Measurements from ENCODE around the gene OAS2.
"Not testable (repeated sequence)": the region's sequence is repeated elsewhere in the genome, so short reads cannot be mapped to it uniquely, and the experiment has no call there.

The OAS2 gene

GRCh38 chr12:112948806-112949205 is 29.5 kb upstream of the OAS2 start:
- no peaks in the 10 kb centered on the region for H3K9me3 ChIP-seq (ENCODE audit: insufficient read depth, low read depth, low read length)
- no peaks in the 10 kb centered on the region for H3F3A ChIP-seq (ENCODE audit: low read depth)
- no peaks in the 10 kb centered on the region for H3K27me3 ChIP-seq (ENCODE audit: insufficient read depth, low read length, poor library complexity, severe bottlenecking)
- no peaks in the 10 kb centered on the region for H3K4me1 ChIP-seq (ENCODE audit: insufficient read depth, low read length, poor library complexity, severe bottlenecking)
- H3K4me2 ChIP-seq (ENCODE audit: low read depth, low read length, poor library complexity, severe bottlenecking): no peak overlapping the region
- TF ChIP-seq CTCF (conservative IDR thresholded peaks at IDR 0.05; ENCODE audit: low read length) (no peak), EZH2phosphoT487 (IDR thresholded peaks at IDR 0.05; ENCODE audit: borderline replicate concordance) (no peak)
- H3K9me2 ChIP-seq (replicated peaks; ENCODE audit: low read depth, low read length): no peaks in the 10 kb centered on the region
- H3K4me3 ChIP-seq (ENCODE audit: low read length, poor library complexity, severe bottlenecking): no peak overlapping the region
- no peak overlapping the region for H2AFZ ChIP-seq (ENCODE audit: low read length)
- H3K79me2 ChIP-seq (ENCODE audit: insufficient read depth, low read length): no peaks in the 10 kb centered on the region
- peaks cover 17% of the 10 kb centered on the region; the same call in 1 of the 2 replicates for H3K36me3 ChIP-seq (ENCODE audit: insufficient read depth, low read length)
- no peak overlapping the region for H3K9ac ChIP-seq (ENCODE audit: low read depth, low read length, poor library complexity, severe bottlenecking)
- H4K20me1 ChIP-seq (ENCODE audit: insufficient read depth, low read length, poor library complexity, severe bottlenecking): no peaks in the 10 kb centered on the region

- H3F3A ChIP-seq (ENCODE audit: low read depth): no peaks in the 10 kb centered on the region
- no peaks in the 10 kb centered on the region for H3K79me2 ChIP-seq (ENCODE audit: insufficient read depth, low read length)
- H3K4me1 ChIP-seq (ENCODE audit: insufficient read depth, low read length, poor library complexity, severe bottlenecking): no peaks in the 10 kb centered on the region
- TF ChIP-seq CTCF (conservative IDR thresholded peaks at IDR 0.05; ENCODE audit: low read length) (no peak), EZH2phosphoT487 (IDR thresholded peaks at IDR 0.05; ENCODE audit: borderline replicate concordance) (no peak)
- H3K27me3 ChIP-seq (ENCODE audit: insufficient read depth, low read length, poor library complexity, severe bottlenecking): no peaks in the 10 kb centered on the region
- no peak overlapping the region for H3K9ac ChIP-seq (ENCODE audit: low read depth, low read length, poor library complexity, severe bottlenecking)
- H3K4me3 ChIP-seq (ENCODE audit: low read length, poor library complexity, severe bottlenecking): no peak overlapping the region
- H4K20me1 ChIP-seq (ENCODE audit: insufficient read depth, low read length, poor library complexity, severe bottlenecking): no peaks in the 10 kb centered on the region
- H2AFZ ChIP-seq (ENCODE audit: low read length): no peak overlapping the region
- no peak overlapping the region for H3K4me2 ChIP-seq (ENCODE audit: low read depth, low read length, poor library complexity, severe bottlenecking)
- no peaks in the 10 kb centered on the region for H3K9me3 ChIP-seq (ENCODE audit: insufficient read depth, low read depth, low read length)
- H3K36me3 ChIP-seq (ENCODE audit: insufficient read depth, low read length): peaks cover 12% of the 10 kb centered on the region; the same call in 1 of the 2 replicates
- no peaks in the 10 kb centered on the region for H3K9me2 ChIP-seq (replicated peaks; ENCODE audit: low read depth, low read length)
These were observed 27.6 kb upstream of the OAS2 start for GRCh38 chr12:112950701-112951100.

GRCh38 chr12:112957125-112957524 is 21.2 kb upstream of the OAS2 start:
- H3K9ac ChIP-seq (ENCODE audit: low read depth, low read length, poor library complexity, severe bottlenecking); H3K4me3 ChIP-seq (ENCODE audit: low read length, poor library complexity, severe bottlenecking); H3K27me3 ChIP-seq (ENCODE audit: insufficient read depth, low read length, poor library complexity, severe bottlenecking); H2AFZ ChIP-seq (ENCODE audit: low read length); H3K9me2 ChIP-seq (replicated peaks; ENCODE audit: low read depth, low read length); H4K20me1 ChIP-seq (ENCODE audit: insufficient read depth, low read length, poor library complexity, severe bottlenecking); H3K9me3 ChIP-seq (ENCODE audit: insufficient read depth, low read depth, low read length); H3K4me1 ChIP-seq (ENCODE audit: insufficient read depth, low read length, poor library complexity, severe bottlenecking); H3K4me2 ChIP-seq (ENCODE audit: low read depth, low read length, poor library complexity, severe bottlenecking); H3K79me2 ChIP-seq (ENCODE audit: insufficient read depth, low read length); H3F3A ChIP-seq (ENCODE audit: low read depth): not testable (repeated sequence)
- H3K36me3 ChIP-seq (ENCODE audit: insufficient read depth, low read length): peaks cover 21% of the 10 kb centered on the region; the same call in 1 of the 2 replicates

- Histone ChIP-seq H3K36me3 (ENCODE audit: insufficient read depth, low read length) (peaks cover 58% of the 10 kb centered on the region; the same call in 1 of the 2 replicates), H3K4me2 (ENCODE audit: low read depth, low read length, poor library complexity, severe bottlenecking) (no peak overlapping the region), H3F3A (ENCODE audit: low read depth) (no peaks in the 10 kb centered on the region), H3K9me2 (replicated peaks; ENCODE audit: low read depth, low read length) (no peaks in the 10 kb centered on the region), H3K4me1 (ENCODE audit: insufficient read depth, low read length, poor library complexity, severe bottlenecking) (no peaks in the 10 kb centered on the region), H3K9ac (ENCODE audit: low read depth, low read length, poor library complexity, severe bottlenecking) (no peak overlapping the region), H3K4me3 (ENCODE audit: low read length, poor library complexity, severe bottlenecking) (no peak overlapping the region), H3K9me3 (ENCODE audit: insufficient read depth, low read depth, low read length) (no peaks in the 10 kb centered on the region), H2AFZ (ENCODE audit: low read length) (no peak overlapping the region), H3K27me3 (ENCODE audit: insufficient read depth, low read length, poor library complexity, severe bottlenecking) (no peaks in the 10 kb centered on the region), H4K20me1 (ENCODE audit: insufficient read depth, low read length, poor library complexity, severe bottlenecking) (no peaks in the 10 kb centered on the region), H3K79me2 (ENCODE audit: insufficient read depth, low read length) (no peaks in the 10 kb centered on the region)
- TF ChIP-seq CTCF (conservative IDR thresholded peaks at IDR 0.05; ENCODE audit: low read length) (no peak), EZH2phosphoT487 (IDR thresholded peaks at IDR 0.05; ENCODE audit: borderline replicate concordance) (no peak)
These were observed 17.2 kb upstream of the OAS2 start for GRCh38 chr12:112961074-112961473.
